ENCODE data around the gene UBAC2. TPM values are rescaled to one million over a fixed set of nuclear protein-coding genes. Genes with fewer than 3 reads are reported as not detected.

UBAC2 gene
- polyA plus RNA-seq, 3 donors = 59.6 to 113 (median 96.7) TPM

GRCh38 chr13:99353246-99353600, 152.6 kb downstream of the UBAC2 start:
- no peak overlapping the region for H2AFZ ChIP-seq (ENCODE audit: insufficient read depth, low read depth, low read length, poor library complexity, severe bottlenecking)
- no peak for TF ChIP-seq CTCF (IDR thresholded peaks at IDR 0.05)
- WGBS (ENCODE audit: insufficient coverage) = 100% methylated on average over 1 of the region's 2 CpGs
- Mint-ChIP-seq H3K4me1 (peaks cover 44% of the 10 kb centered on the region), H3K4me3 (no peak overlapping the region), H3K9me3 (no peaks in the 10 kb centered on the region), H3K27ac (peak overlapping the region in 1 of 7 donors; percentile 55), H3K36me3 (peaks cover 87 to 88% of the 10 kb centered on the region in 2 donors), H3K27me3 (ENCODE audit: low read depth in 3 of 3) (peaks cover 0 to 2% (median 0%) of the 10 kb centered on the region in 3 donors)
- H3K4me1 ChIP-seq (ENCODE audit: control insufficient read depth in 1 of 2, insufficient read depth in 2 of 2, low read length in 2 of 2) = peaks cover 30 to 36% of the 10 kb centered on the region in 2 donors
- no peak overlapping the region for H3K4me3 ChIP-seq (replicated peaks in 1 of 3; ENCODE audit: low read depth in 2 of 3, low read length in 3 of 3)
- no peak for DNase-seq
- no peak overlapping the region for H3K9ac ChIP-seq (ENCODE audit: insufficient read depth, low read length, poor library complexity, severe bottlenecking)
- H3K9me3 ChIP-seq (replicated peaks in 1 of 2; ENCODE audit: control insufficient read depth in 1 of 2, insufficient read depth in 1 of 2, low read length in 2 of 2) = no peaks in the 10 kb centered on the region
- H3K4me2 ChIP-seq (replicated peaks; ENCODE audit: extremely low read depth, low read length, poor library complexity, severe bottlenecking) = no peak overlapping the region
- no peaks in the 10 kb centered on the region for H4K20me1 ChIP-seq (ENCODE audit: insufficient read depth, low read length)
- intact Hi-C loops (cut with micrococcal nuclease) = no loop called here
- no peak overlapping the region for H3K27ac ChIP-seq (ENCODE audit: low read depth in 1 of 2, low read length in 2 of 2)
- no peaks in the 10 kb centered on the region for H3K27me3 ChIP-seq (ENCODE audit: control insufficient read depth in 2 of 2, insufficient read depth in 2 of 2, low read length in 2 of 2)
- peaks cover 34 to 71% of the 10 kb centered on the region in 2 donors for H3K36me3 ChIP-seq (replicated peaks in 1 of 2; ENCODE audit: control insufficient read depth in 1 of 2, insufficient read depth in 2 of 2, low read length in 2 of 2)
- peaks cover 11% of the 10 kb centered on the region for H3K79me2 ChIP-seq (ENCODE audit: insufficient read depth, low read length)

GRCh38 chr13:99353836-99354235, 153.2 kb downstream of the UBAC2 start:
- Histone ChIP-seq H3K4me2 (replicated peaks; ENCODE audit: extremely low read depth, low read length, poor library complexity, severe bottlenecking) (no peak overlapping the region), H3K27me3 (ENCODE audit: control insufficient read depth in 2 of 2, insufficient read depth in 2 of 2, low read length in 2 of 2) (no peaks in the 10 kb centered on the region), H3K9ac (ENCODE audit: insufficient read depth, low read length, poor library complexity, severe bottlenecking) (no peak overlapping the region), H3K4me3 (replicated peaks in 1 of 3; ENCODE audit: low read depth in 2 of 3, low read length in 3 of 3) (no peak overlapping the region), H3K4me1 (ENCODE audit: control insufficient read depth in 1 of 2, insufficient read depth in 2 of 2, low read length in 2 of 2) (peaks cover 30 to 36% of the 10 kb centered on the region in 2 donors), H3K36me3 (replicated peaks in 1 of 2; ENCODE audit: control insufficient read depth in 1 of 2, insufficient read depth in 2 of 2, low read length in 2 of 2) (peaks cover 32 to 70% of the 10 kb centered on the region in 2 donors), H4K20me1 (ENCODE audit: insufficient read depth, low read length) (no peaks in the 10 kb centered on the region), H3K27ac (ENCODE audit: low read depth in 1 of 2, low read length in 2 of 2) (peak overlapping the region in 1 of 2 donors; percentile 97), H2AFZ (ENCODE audit: insufficient read depth, low read depth, low read length, poor library complexity, severe bottlenecking) (no peak overlapping the region), H3K79me2 (ENCODE audit: insufficient read depth, low read length) (peaks cover 11% of the 10 kb centered on the region), H3K9me3 (replicated peaks in 1 of 2; ENCODE audit: control insufficient read depth in 1 of 2, insufficient read depth in 1 of 2, low read length in 2 of 2) (no peaks in the 10 kb centered on the region)
- no peak overlapping the region for H3K4me3 Mint-ChIP-seq
- peaks cover 85 to 86% of the 10 kb centered on the region in 2 donors for H3K36me3 Mint-ChIP-seq
- H3K4me1 Mint-ChIP-seq = peaks cover 44% of the 10 kb centered on the region
- intact Hi-C loops (cut with micrococcal nuclease) = no loop called here
- H3K27ac Mint-ChIP-seq = peak overlapping the region in 5 of 7 donors; percentile 72 to 96 (median 95)
- no peak for DNase-seq
- no peaks in the 10 kb centered on the region for H3K9me3 Mint-ChIP-seq
- WGBS (ENCODE audit: insufficient coverage) = 49% methylated on average over 4 of the region's 8 CpGs
- no peaks in the 10 kb centered on the region for H3K27me3 Mint-ChIP-seq (ENCODE audit: low read depth in 3 of 3)
- TF ChIP-seq CTCF (IDR thresholded peaks at IDR 0.05) = no peak

Data from CD14-positive monocyte (primary cell).